GM23248 (cell line): ENCODE measurements around the gene TMPRSS5. TPM values are rescaled to one million over a fixed set of nuclear protein-coding genes. Genes with fewer than 3 reads are reported as not detected.

Experiments
- DNase-seq: peaks from one replicate; pipeline ENCODE4 v3.0.0-alpha.2; 2015
- H2AFZ ChIP-seq: fragments of 200-600 bp; sonication (generic); 2 replicates; pipeline ENCODE4 v1.6.1; 2016; ENCODE audit warnings: antibody characterized with exemption
- H3F3A ChIP-seq: fragments of 200-600 bp; sonication (generic); 2 replicates; pipeline ENCODE4 v1.6.1; 2016; ENCODE audit warnings: mild to moderate bottlenecking, antibody characterized with exemption, mixed run types; ENCODE audit not compliant: insufficient read depth
- H3K27ac ChIP-seq: fragments of 200-600 bp; sonication (generic); 2 replicates; pipeline ENCODE4 v1.5.1; 2016; ENCODE audit warnings: mild to moderate bottlenecking
- H3K27me3 ChIP-seq: fragments of 200-600 bp; sonication (generic); replicated peaks from 2 replicates; pipeline ENCODE4 v1.6.1; 2016; ENCODE audit warnings: mild to moderate bottlenecking; ENCODE audit not compliant: insufficient read depth
- H3K36me3 ChIP-seq: fragments of 200-600 bp; sonication (generic); 2 replicates; pipeline ENCODE4 v1.6.1; 2016; ENCODE audit warnings: low read depth, mild to moderate bottlenecking
- H3K4me1 ChIP-seq: fragments of 200-600 bp; sonication (generic); 2 replicates; pipeline ENCODE4 v1.6.1; 2016; ENCODE audit warnings: mild to moderate bottlenecking; ENCODE audit not compliant: insufficient read depth
- H3K4me2 ChIP-seq: fragments of 200-600 bp; sonication (generic); one replicate; pipeline ENCODE4 v1.6.1; 2016; ENCODE audit warnings: mild to moderate bottlenecking; ENCODE audit not compliant: unreplicated experiment
- H3K4me3 ChIP-seq: fragments of 200-600 bp; sonication (generic); 2 replicates; pipeline ENCODE4 v1.5.1; 2016; ENCODE audit warnings: mild to moderate bottlenecking
- H3K79me2 ChIP-seq: fragments of 200-600 bp; sonication (generic); 2 replicates; pipeline ENCODE4 v1.6.1; 2016; ENCODE audit warnings: mild to moderate bottlenecking; ENCODE audit not compliant: insufficient read depth
- H3K9ac ChIP-seq: fragments of 200-600 bp; sonication (generic); 2 replicates; pipeline ENCODE4 v1.6.1; 2016; ENCODE audit warnings: mild to moderate bottlenecking
- H3K9me2 ChIP-seq: fragments of 200-600 bp; sonication (generic); 2 replicates; pipeline ENCODE4 v1.6.1; 2016; ENCODE audit warnings: mixed run types, mild to moderate bottlenecking, moderate library complexity; ENCODE audit not compliant: insufficient read depth
- H3K9me3 ChIP-seq: fragments of 200-600 bp; sonication (generic); one replicate; pipeline ENCODE4 v1.6.1; 2017; ENCODE audit warnings: low read depth
- H4K20me1 ChIP-seq: fragments of 200-600 bp; sonication (generic); 2 replicates; pipeline ENCODE4 v1.6.0; 2016; ENCODE audit not compliant: insufficient read depth
- EZH2 ChIP-seq: fragments of 200-600 bp; sonication (generic); IDR thresholded peaks from 2 replicates; pipeline ENCODE4 v1.6.1; 2018; ENCODE audit warnings: antibody characterized with exemption, mild to moderate bottlenecking; ENCODE audit not compliant: insufficient read depth, poor library complexity, severe bottlenecking
- EZH2phosphoT487 ChIP-seq: fragments of 200-600 bp; sonication (generic); IDR thresholded peaks from 2 replicates; pipeline ENCODE4 v1.6.1; 2018; ENCODE audit warnings: antibody characterized with exemption, moderate library complexity, mild to moderate bottlenecking, low read depth; ENCODE audit not compliant: insufficient read depth
- WGBS, 2 experiments: methylation state at CpG; one replicate each; pipeline ENCODE4 v1.1.6; 2015 to 2017; ENCODE audit warnings: low lambda C conversion rate in 2 of 2, low coverage in 1 of 2; ENCODE audit errors: missing lambda C conversion rate in 2 of 2; 5-methylcytosine and 5-hydroxymethylcytosine counted together
- in situ Hi-C: fragments of 300-500 bp; cut with MboI; formaldehyde crosslinking; loops from 2 replicates; pipeline ENCODE4 v1.15.0; 2020
- polyA plus RNA-seq: library from polyadenylated mRNA; unstranded; fragments of >200 nt; fragmentation: Nextera tagmentation; extraction: Ambion mirVana; gene quantifications from 2 replicates; pipeline ENCODE4 v1.2.1, GENCODE V29; 2016
- total RNA-seq: library from RNA; depleted of rRNA; stranded (reverse); fragments of >200 nt; shearing (Covaris generic); gene quantifications from 2 replicates; pipeline ENCODE4 v1.2.3, GENCODE V29; 2014

Gene TMPRSS5
- total and polyA plus RNA-seq, 2 experiments from 2014 or later, result not detected

GRCh38 chr11:113645593-113646349 is 60.3 kb downstream of the TMPRSS5 start:
- H3K27me3 ChIP-seq, result peaks cover 38% of the 10 kb centered on the region
- no peak overlapping the region for H3K4me2 ChIP-seq
- H3K79me2 ChIP-seq, result no peaks in the 10 kb centered on the region
- H3K4me3 ChIP-seq, result no peak overlapping the region
- 44 to 51% methylated on average over 5 of the region's 5 CpGs for WGBS, 2 experiments
- H3K36me3 ChIP-seq, result no peaks in the 10 kb centered on the region
- no peak overlapping the region for H3K27ac ChIP-seq
- H4K20me1 ChIP-seq, result no peaks in the 10 kb centered on the region
- no peaks in the 10 kb centered on the region for H3K9me2 ChIP-seq
- no peak overlapping the region for H3K9ac ChIP-seq
- no peaks in the 10 kb centered on the region for H3K9me3 ChIP-seq
- no peak for DNase-seq
- no peaks in the 10 kb centered on the region for H3K4me1 ChIP-seq
- H2AFZ ChIP-seq, result no peak overlapping the region
- in situ Hi-C loops, result no loop called here
- TF ChIP-seq EZH2phosphoT487 (no peak), EZH2 (no peak)
- H3F3A ChIP-seq, result no peaks in the 10 kb centered on the region

- Histone ChIP-seq H3K9me2 (no peaks in the 10 kb centered on the region), H4K20me1 (no peaks in the 10 kb centered on the region), H3K27me3 (peaks cover 31% of the 10 kb centered on the region), H3K4me1 (no peaks in the 10 kb centered on the region), H3K9me3 (no peaks in the 10 kb centered on the region), H3K36me3 (no peaks in the 10 kb centered on the region), H3K79me2 (no peaks in the 10 kb centered on the region), H3K4me2 (no peak overlapping the region), H3F3A (no peaks in the 10 kb centered on the region), H3K4me3 (no peak overlapping the region), H3K9ac (no peak overlapping the region), H3K27ac (no peak overlapping the region), H2AFZ (no peak overlapping the region)
- in situ Hi-C loops, result no loop called here
- TF ChIP-seq EZH2 (no peak), EZH2phosphoT487 (no peak)
- DNase-seq, result no peak
- WGBS, 2 experiments, result 50 to 62% methylated on average over 3 of the region's 3 CpGs
These were observed 61.5 kb downstream of the TMPRSS5 start for GRCh38 chr11:113644605-113645004.

GRCh38 chr11:113643701-113644100 is 62.4 kb downstream of the TMPRSS5 start:
- Histone ChIP-seq H3K4me2 (no peak overlapping the region), H3K4me1 (no peaks in the 10 kb centered on the region), H3K79me2 (no peaks in the 10 kb centered on the region), H3K9me2 (no peaks in the 10 kb centered on the region), H3K27ac (no peak overlapping the region), H3K9ac (no peak overlapping the region), H3K27me3 (peaks cover 34% of the 10 kb centered on the region), H4K20me1 (no peaks in the 10 kb centered on the region), H3K9me3 (no peaks in the 10 kb centered on the region), H3K4me3 (no peak overlapping the region), H3K36me3 (no peaks in the 10 kb centered on the region), H2AFZ (no peak overlapping the region), H3F3A (no peaks in the 10 kb centered on the region)
- in situ Hi-C loops, result no loop called here
- 51 to 53% methylated on average over 5 of the region's 5 CpGs for WGBS, 2 experiments
- TF ChIP-seq EZH2phosphoT487 (no peak), EZH2 (no peak)
- no peak for DNase-seq

GRCh38 chr11:113643006-113643585 is 63.0 kb downstream of the TMPRSS5 start:
- Histone ChIP-seq H3K9me2 (no peaks in the 10 kb centered on the region), H3F3A (no peaks in the 10 kb centered on the region), H2AFZ (no peak overlapping the region), H3K36me3 (no peaks in the 10 kb centered on the region), H3K4me1 (no peaks in the 10 kb centered on the region), H3K79me2 (no peaks in the 10 kb centered on the region), H3K4me3 (no peak overlapping the region), H3K4me2 (no peak overlapping the region), H3K27ac (no peak overlapping the region), H3K9ac (no peak overlapping the region), H3K27me3 (peaks cover 34% of the 10 kb centered on the region), H4K20me1 (no peaks in the 10 kb centered on the region), H3K9me3 (no peaks in the 10 kb centered on the region)
- in situ Hi-C loops, result no loop called here
- no peak for DNase-seq
- TF ChIP-seq EZH2phosphoT487, result no peak
- WGBS, 2 experiments, result 8 to 9% methylated on average over 7 of the region's 7 CpGs
